Fibroblast of skin of left quadriceps (primary cell): Measurements from ENCODE around the gene AMH.
"Not testable (repeated sequence)": the region's sequence is repeated elsewhere in the genome, so short reads cannot be mapped to it uniquely, and the experiment has no call there.

Experiments used
- DNase-seq, 2 experiments: peaks; one replicate each; pipeline ENCODE4 v3.0.0-alpha.2; 2013; ENCODE audit warnings: low read depth in 2 of 2

The AMH gene

GRCh38 chr19:2270157-2270422 lies 21.0 kb downstream of the AMH start:
- DNase-seq = no peak

- peak; percentile 59 to 65 for DNase-seq
These were observed 21.5 kb downstream of the AMH start for GRCh38 chr19:2270423-2271233.

- DNase-seq = peak; percentile 28 to 36
These were observed 22.3 kb downstream of the AMH start for GRCh38 chr19:2271234-2272103.

GRCh38 chr19:2273356-2274184 lies 24.4 kb downstream of the AMH start:
- DNase-seq = peak in 1 of 2 experiments; percentile 36

- no peak for DNase-seq
These were observed 25.1 kb downstream of the AMH start for GRCh38 chr19:2274185-2274711.

- peak; percentile 36 to 42 for DNase-seq
These were observed 25.9 kb downstream of the AMH start for GRCh38 chr19:2274931-2275535.

- DNase-seq = no peak
These were observed 26.7 kb downstream of the AMH start for GRCh38 chr19:2275588-2276428.

- DNase-seq = no peak
These were observed 27.4 kb downstream of the AMH start for GRCh38 chr19:2276429-2276986.

GRCh38 chr19:2277138-2277537 lies 28.0 kb downstream of the AMH start:
- DNase-seq = no peak

GRCh38 chr19:2278459-2279158 lies 29.5 kb downstream of the AMH start:
- DNase-seq = no peak

GRCh38 chr19:2280633-2281264 lies 31.6 kb downstream of the AMH start:
- DNase-seq = no peak

- DNase-seq = not testable (repeated sequence)
These were observed 32.3 kb downstream of the AMH start for GRCh38 chr19:2281265-2282061.

GRCh38 chr19:2282062-2282861 lies 33.1 kb downstream of the AMH start, which contains the start of gene PEAK3:
PEAK3 (minus strand) TSS chr19:2282175; CDS start chr19:2280931, 1,244 bp downstream.
- DNase-seq = no peak

GRCh38 chr19:2282862-2283237 lies 33.7 kb downstream of the AMH start:
- DNase-seq = no peak

- DNase-seq = no peak
These were observed 34.8 kb downstream of the AMH start for GRCh38 chr19:2283835-2284507.

- DNase-seq = no peak
These were observed 37.4 kb downstream of the AMH start for GRCh38 chr19:2286402-2287140.
